Prostate gland (tissue), 2 donors: ENCODE data around the gene SRRM1.

Source experiments
- CTCF ChIP-seq, 4 experiments: fragments of 200-600 bp in 2 of 4; fragments of 450-650 bp in 2 of 4; sonication (generic) in 2 of 4; IDR thresholded peaks; 1 replicate in 3 of 4; 2 replicates in 1 of 4; pipeline ENCODE4 v1.5.1; 2016 to 2019; ENCODE audit warnings: antibody characterized with exemption in 4 of 4, mild to moderate bottlenecking in 2 of 4, moderate library complexity in 2 of 4
- POLR2A ChIP-seq: fragments of 450-650 bp; IDR thresholded peaks from one replicate; pipeline ENCODE4 v1.6.1; 2016; ENCODE audit warnings: antibody characterized with exemption, mild to moderate bottlenecking

- TF ChIP-seq CTCF (IDR thresholded peaks at IDR 0.05), result no peak
- TF ChIP-seq POLR2A, result no peak
Observed at GRCh38 chr1:24679725-24680124, 36.6 kb downstream of the SRRM1 start.
